ENCODE data around the gene RBM6. TPM values are rescaled to one million over a fixed set of nuclear protein-coding genes. Genes with fewer than 3 reads are reported as not detected.

The RBM6 gene
- 100 to 1,000 TPM in 3 of 4 donors, 10 to 100 TPM in 1; 89.7 to 256 (median 152) TPM for total RNA-seq

DNA sequence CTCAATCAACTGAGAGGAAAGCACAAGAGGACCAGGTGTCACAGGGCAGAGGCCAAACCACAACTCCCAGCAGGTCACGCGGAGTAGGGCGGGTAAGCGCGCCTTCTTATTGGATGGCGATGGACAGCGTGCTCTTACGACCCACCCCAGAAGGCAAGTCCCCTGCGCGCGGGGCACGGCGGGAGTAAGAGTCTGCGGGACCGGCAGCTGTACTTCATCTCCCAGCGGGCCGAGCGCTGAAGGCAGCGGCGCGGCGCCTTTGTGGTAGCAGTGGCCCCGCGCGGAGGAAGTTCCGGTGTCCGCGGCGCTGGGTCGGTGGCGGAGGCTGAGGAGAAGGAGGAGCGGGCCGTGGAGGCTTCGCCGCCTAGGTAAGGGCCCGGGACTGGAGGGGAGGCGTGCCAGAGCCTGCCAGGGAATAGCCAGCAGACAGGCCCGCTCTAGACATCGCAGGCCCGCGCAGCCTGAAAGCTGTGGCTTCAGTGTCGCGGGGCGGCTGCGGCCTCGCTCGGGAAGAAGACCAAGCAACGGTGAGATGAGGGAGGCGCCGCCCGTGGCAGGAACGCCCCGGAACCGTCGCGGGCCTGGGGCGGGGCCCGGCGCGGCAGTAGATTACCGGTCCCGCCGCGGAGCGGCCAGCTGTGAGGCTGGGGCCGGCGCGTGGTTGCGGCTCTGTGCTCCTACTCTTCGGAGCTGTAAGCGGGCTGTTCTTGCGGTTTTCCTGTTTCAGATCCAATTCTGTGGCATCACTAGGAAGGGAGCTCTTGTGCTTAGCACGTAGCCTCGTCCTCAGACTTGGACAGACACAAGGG lies at the start of gene RBM6:
Gene RBM6 (plus strand): TSS at position 293 of the 809 bp plus-strand sequence. CDS start 22,492 bp downstream, outside the sequence.
- Histone ChIP-seq H3K9me3 (no peaks in the 10 kb centered on the region), H3K36me3 (no peaks in the 10 kb centered on the region), H3K4me3 (peak within 1 kb of the TSS; percentile 67 to 93 (median 82)), H3K27me3 (no peaks in the 10 kb centered on the region), H3K4me1 (peaks cover 9 to 29% (median 14%) of the 10 kb centered on the region in 4 donors), H3K27ac (peak within 1 kb of the TSS; percentile 96 to 99 (median 97))
- 0 to 1% methylated on average over 1 to 63 of the region's 74 CpGs for WGBS, 2 donors (ENCODE audit: low coverage in 1 of 2)
- in situ Hi-C loops (cut with MboI; ENCODE audit: low pct_ligation_motif_present in 1 of 4, low pct_unique_long_range_greater_than_20kb in 1 of 4, low sequenced_read_pairs in 3 of 4) (no loop called here), intact Hi-C loops (cut with DNase I; ENCODE audit: low total_unique reads) (no loop called here)
- TF ChIP-seq EP300 (IDR thresholded peaks at IDR 0.05; ENCODE audit: low read depth) (no peak), POLR2AphosphoS5 (IDR thresholded peaks at IDR 0.05) (peak; percentile 82 to 92 (median 89)), POLR2A (IDR thresholded peaks at IDR 0.05) (peak; percentile 93)
- TF ChIP-seq, protein P1, sequence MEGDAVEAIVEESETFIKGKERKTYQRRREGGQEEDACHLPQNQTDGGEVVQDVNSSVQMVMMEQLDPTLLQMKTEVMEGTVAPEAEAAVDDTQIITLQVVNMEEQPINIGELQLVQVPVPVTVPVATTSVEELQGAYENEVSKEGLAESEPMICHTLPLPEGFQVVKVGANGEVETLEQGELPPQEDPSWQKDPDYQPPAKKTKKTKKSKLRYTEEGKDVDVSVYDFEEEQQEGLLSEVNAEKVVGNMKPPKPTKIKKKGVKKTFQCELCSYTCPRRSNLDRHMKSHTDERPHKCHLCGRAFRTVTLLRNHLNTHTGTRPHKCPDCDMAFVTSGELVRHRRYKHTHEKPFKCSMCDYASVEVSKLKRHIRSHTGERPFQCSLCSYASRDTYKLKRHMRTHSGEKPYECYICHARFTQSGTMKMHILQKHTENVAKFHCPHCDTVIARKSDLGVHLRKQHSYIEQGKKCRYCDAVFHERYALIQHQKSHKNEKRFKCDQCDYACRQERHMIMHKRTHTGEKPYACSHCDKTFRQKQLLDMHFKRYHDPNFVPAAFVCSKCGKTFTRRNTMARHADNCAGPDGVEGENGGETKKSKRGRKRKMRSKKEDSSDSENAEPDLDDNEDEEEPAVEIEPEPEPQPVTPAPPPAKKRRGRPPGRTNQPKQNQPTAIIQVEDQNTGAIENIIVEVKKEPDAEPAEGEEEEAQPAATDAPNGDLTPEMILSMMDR (IDR thresholded peaks at IDR 0.05) = peak in 2 of 5 experiments; percentile 7 to 28
- DNase-seq = peak; percentile 98

GRCh38 chr3:49895791-49896190 lies 44.2 kb upstream of the RBM6 start:
- Histone ChIP-seq H3K4me3 (no peak overlapping the region), H3K36me3 (peaks cover 0 to 8% (median 3%) of the 10 kb centered on the region in 4 donors), H3K4me1 (peaks cover 6 to 12% (median 10%) of the 10 kb centered on the region in 4 donors), H3K27me3 (no peaks in the 10 kb centered on the region), H3K27ac (no peak overlapping the region), H3K9me3 (no peaks in the 10 kb centered on the region)
- WGBS, 2 donors (ENCODE audit: low coverage in 1 of 2) = 92% methylated on average over 9 of the region's 9 CpGs; no CpG with 5 or more reads in 1 of the 2 donors
- in situ Hi-C loops (cut with MboI; ENCODE audit: low pct_ligation_motif_present in 1 of 4, low pct_unique_long_range_greater_than_20kb in 1 of 4, low sequenced_read_pairs in 3 of 4) (no loop called here), intact Hi-C loops (cut with DNase I; ENCODE audit: low total_unique reads) (no loop called here)
- DNase-seq = no peak
- TF ChIP-seq EP300 (IDR thresholded peaks at IDR 0.05; ENCODE audit: low read depth) (no peak), POLR2A (IDR thresholded peaks at IDR 0.05) (no peak), POLR2AphosphoS5 (IDR thresholded peaks at IDR 0.05) (no peak)
- TF ChIP-seq, protein P1 (IDR thresholded peaks at IDR 0.05) = no peak

GRCh38 chr3:49896345-49896744 lies 43.6 kb upstream of the RBM6 start:
- Histone ChIP-seq H3K36me3 (peaks cover 0 to 8% (median 3%) of the 10 kb centered on the region in 4 donors), H3K4me3 (no peak overlapping the region)
- in situ Hi-C loops (cut with MboI; ENCODE audit: low pct_ligation_motif_present in 1 of 4, low pct_unique_long_range_greater_than_20kb in 1 of 4, low sequenced_read_pairs in 3 of 4) = no loop called here

DNA sequence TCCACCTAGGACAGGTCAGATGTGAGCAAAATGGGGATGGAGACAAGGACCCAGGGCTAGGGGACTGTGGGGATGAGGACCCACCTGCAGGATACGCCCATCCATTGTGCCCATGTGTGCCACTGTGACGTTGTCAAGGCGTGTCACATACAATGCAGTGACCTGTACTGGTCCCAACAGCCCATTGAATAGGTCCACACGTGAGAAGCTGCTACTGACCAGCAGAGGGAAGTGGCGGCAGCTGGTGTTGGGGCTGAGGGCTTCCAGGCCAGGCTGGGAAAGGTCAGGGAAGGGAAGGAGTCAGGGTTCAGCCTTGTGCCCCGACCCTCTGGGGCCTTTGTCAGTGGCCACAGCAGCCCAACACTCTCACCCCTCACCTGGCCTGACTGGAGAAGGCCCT lies 41.0 kb upstream of the RBM6 start:
- no peak for DNase-seq
- no peak overlapping the region for H3K27ac ChIP-seq
- no peaks in the 10 kb centered on the region for H3K27me3 ChIP-seq
- H3K4me1 ChIP-seq = peaks cover 12 to 40% (median 38%) of the 10 kb centered on the region in 4 donors
- no peaks in the 10 kb centered on the region for H3K9me3 ChIP-seq
- peaks cover 0 to 8% (median 3%) of the 10 kb centered on the region in 4 donors for H3K36me3 ChIP-seq
- intact Hi-C loops (cut with DNase I; ENCODE audit: low total_unique reads) = no loop called here
- in situ Hi-C loops (cut with MboI; ENCODE audit: low pct_ligation_motif_present in 1 of 4, low pct_unique_long_range_greater_than_20kb in 1 of 4, low sequenced_read_pairs in 3 of 4) = no loop called here
- TF ChIP-seq POLR2A (IDR thresholded peaks at IDR 0.05) (no peak), EP300 (IDR thresholded peaks at IDR 0.05; ENCODE audit: low read depth) (no peak), POLR2AphosphoS5 (IDR thresholded peaks at IDR 0.05) (no peak)
- TF ChIP-seq, protein P1 (IDR thresholded peaks at IDR 0.05) = no peak
- 74% methylated on average over 6 of the region's 6 CpGs; no CpG with 5 or more reads in 1 of the 2 donors for WGBS, 2 donors (ENCODE audit: low coverage in 1 of 2)
- no peak overlapping the region for H3K4me3 ChIP-seq

More at GRCh38 chr3:49896345-49896744, 43.6 kb upstream of the RBM6 start:
- H3K27ac ChIP-seq = no peak overlapping the region
- no peaks in the 10 kb centered on the region for H3K9me3 ChIP-seq
- no peak for DNase-seq
- 81% methylated on average over 5 of the region's 5 CpGs; no CpG with 5 or more reads in 1 of the 2 donors for WGBS, 2 donors (ENCODE audit: low coverage in 1 of 2)
- H3K4me1 ChIP-seq = peaks cover 6 to 18% (median 15%) of the 10 kb centered on the region in 4 donors
- intact Hi-C loops (cut with DNase I; ENCODE audit: low total_unique reads) = no loop called here
- TF ChIP-seq POLR2AphosphoS5 (IDR thresholded peaks at IDR 0.05) = no peak
- H3K27me3 ChIP-seq = no peaks in the 10 kb centered on the region
